Measurements from ENCODE around the gene BMPR1A.

GRCh38 chr10:86756511-86757112, at the start of gene BMPR1A:
- TF ChIP-seq POLR2A (IDR thresholded peaks at IDR 0.05; ENCODE audit: low read length) (no peak), GATA1 (IDR thresholded peaks at IDR 0.05; ENCODE audit: low read depth, low read length) (no peak)
